Activated CD4-positive, alpha-beta T cell treated with anti-CD3 and anti-CD28 coated beads for 1 hour (primary cell): ENCODE data around the gene TRPM7.
"Not testable (repeated sequence)": the region's sequence is repeated elsewhere in the genome, so short reads cannot be mapped to it uniquely, and the experiment has no call there.

Source experiments
- DNase-seq: peaks from one replicate; pipeline ENCODE4 v3.0.0-alpha.2; 2020

Gene TRPM7

DNA sequence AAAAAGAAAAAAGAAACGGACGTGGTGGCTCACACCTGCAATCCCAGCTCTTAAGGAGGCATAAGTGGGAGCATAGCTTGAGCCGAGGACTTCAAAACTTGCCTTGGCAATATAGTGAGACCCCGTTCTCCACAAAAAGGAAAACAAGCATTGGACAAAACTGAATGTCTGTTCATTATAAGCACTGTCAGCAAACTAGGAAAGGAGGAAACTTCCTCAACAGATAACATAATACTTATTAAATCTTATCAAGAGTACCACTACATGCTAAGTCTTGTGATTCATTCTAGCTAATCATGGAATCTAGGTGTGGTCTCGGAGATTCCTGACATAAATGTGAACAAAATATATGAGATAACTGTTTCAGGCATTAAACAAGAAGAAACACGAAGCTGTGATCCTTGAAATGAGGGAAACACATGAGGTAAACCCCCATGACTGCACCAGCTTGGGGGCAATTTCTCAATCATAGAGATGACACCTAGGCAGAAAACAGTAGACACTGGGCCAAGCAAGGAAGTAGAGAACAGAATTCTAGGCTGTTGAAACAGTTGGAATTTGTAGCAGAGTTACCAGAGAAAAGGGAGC lies 33.3 kb downstream of the TRPM7 start:
- DNase-seq, result no peak

DNA sequence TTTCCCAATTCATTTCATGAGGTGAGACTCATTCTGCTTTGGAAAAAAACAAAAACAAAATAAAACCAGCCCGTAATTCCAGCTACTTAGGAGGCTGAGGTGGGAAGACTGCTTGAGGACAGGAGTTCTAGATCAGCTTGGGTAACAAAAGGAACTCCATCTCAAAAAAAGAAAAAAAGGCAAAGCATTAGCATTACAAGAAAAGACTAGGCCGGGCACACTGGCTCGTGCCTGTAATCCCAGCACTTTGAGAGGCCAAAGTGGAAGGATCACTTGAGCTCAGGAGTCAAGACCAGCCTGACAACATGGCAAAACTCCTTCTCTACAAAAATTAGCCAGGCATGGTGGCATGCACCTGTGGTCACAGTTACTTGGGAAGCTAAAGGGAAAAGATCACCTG lies 33.9 kb downstream of the TRPM7 start:
- no peak for DNase-seq

DNA sequence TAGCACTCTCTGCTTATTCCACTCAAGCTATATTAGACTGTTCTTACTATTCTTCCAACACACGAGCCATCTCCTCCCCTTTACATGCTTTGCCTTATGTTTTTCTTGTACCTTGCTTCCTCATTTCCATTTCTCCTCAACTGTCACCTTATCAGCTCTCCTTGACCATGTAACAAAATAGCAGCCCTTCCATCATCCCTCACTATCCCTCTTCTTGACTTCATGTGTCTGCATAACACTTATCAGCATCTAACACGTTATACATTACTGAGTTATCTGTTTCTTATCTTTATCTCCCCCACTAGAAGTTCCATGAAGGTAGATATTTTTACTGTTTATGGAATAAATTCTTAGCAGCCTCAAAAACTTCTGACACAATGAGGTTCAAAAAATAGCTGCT lies 45.3 kb downstream of the TRPM7 start:
- DNase-seq, result no peak

DNA sequence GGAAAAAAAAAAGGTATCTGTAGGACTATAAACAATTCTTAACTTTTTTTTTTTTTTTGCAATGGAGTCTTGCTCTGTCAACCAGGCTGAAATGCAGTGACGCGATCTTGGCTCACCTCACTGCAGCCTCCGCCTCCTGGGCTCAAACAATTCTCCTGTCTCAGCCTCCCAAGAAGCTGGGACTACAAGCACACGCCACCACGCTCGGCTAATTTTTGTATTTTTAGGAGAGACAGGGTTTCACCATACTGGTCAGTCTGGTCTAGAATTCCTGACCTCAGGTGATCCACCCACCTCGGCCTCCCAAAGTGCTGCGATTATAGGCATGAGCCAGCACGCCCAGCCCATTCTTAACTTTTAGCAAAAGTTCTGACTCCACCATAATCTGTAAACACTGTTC lies 50.5 kb downstream of the TRPM7 start:
- no peak for DNase-seq

DNA sequence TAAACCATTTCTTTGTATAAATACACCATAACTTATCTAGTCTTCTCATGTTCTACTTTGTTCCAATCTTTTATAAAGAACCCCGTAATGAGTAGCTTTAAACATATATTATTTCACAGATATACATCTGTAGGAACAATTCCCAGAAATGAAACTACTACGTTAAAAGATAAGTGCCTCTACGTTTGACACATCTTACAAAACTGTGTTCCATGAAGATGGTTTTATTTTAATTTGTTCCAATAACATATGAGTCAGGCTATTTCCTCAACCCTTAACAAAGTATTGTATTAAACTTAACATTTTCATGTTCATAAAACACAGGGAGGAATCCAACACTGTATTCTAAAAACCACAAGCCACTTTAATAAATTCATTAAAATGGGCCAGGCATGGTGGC lies 52.9 kb downstream of the TRPM7 start:
- DNase-seq, result no peak

DNA sequence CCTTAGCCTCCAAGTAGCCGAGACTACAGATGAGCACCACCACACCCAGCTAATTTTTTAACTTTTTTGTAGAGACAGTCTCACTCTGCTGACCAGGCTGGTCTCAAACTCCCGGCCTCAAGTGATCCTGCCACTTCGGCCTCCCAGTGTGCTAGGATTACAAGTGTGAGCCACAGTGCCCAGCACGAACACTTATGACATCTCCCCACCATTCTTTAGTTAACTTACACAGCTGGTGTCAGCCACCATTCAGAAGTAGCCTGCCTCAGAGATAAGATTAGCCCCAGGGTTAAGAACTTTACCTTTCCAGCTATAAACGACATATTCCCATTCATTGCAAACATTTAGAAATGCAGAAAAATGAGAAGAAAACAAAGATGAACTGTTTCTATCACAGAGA lies 58.2 kb downstream of the TRPM7 start:
- DNase-seq, result no peak

DNA sequence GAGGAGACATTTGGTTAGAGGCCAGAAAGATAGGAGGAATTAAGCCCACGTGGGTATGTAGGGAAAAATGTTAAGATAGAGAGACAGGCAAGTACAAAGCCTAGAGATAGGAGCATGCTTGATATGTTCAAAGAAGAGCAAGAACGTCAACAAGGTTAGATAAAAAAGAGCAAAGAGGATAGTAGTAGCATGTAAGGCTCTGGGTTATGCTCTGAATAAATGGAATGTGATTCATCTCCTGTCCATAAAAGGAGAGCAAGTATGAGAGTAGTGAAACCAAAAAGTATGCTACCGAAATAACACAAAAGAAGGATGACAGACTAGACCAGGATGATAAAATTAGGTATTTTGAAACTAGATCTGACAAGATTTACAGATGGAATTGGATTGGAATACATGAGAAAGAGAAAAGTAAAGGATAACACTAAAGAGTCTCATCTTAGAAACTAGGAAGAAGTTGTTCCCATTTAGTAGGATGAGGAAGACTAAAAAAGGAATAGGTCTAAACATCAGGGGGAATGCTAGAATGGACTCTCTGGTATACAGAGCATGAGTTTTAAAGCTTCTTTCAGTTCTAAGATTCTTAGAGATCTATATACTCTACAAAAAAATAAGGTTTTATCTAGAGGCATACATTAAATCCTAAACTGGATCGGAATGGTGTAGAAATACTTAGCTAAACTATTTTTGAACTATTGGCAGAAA lies 59.1 kb downstream of the TRPM7 start:
- DNase-seq, result no peak

DNA sequence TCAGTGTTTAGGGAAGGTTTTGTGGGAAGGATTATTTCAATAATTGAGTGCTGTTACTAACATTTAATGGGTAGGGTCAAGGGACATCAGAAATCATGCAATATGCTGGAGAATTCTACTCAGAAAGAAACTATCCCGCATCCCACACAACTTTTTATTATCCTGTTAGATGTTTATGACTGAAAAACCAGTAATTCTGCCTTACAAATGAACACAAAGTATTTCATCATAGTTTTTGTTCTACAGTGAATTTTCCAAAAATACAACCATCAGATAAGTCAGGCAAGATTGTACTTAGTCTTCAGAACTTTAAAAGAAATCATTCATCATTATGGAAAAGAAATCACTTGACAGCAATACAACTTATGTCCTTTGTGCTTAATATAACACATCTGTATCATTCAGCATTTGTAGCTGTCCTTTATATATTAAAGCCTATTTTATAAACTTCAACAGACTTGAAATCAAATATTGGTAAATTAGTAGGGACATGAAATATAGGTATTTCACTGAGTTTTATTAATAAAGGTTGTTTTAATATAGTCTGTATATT lies 61.9 kb downstream of the TRPM7 start:
- DNase-seq, result no peak

DNA sequence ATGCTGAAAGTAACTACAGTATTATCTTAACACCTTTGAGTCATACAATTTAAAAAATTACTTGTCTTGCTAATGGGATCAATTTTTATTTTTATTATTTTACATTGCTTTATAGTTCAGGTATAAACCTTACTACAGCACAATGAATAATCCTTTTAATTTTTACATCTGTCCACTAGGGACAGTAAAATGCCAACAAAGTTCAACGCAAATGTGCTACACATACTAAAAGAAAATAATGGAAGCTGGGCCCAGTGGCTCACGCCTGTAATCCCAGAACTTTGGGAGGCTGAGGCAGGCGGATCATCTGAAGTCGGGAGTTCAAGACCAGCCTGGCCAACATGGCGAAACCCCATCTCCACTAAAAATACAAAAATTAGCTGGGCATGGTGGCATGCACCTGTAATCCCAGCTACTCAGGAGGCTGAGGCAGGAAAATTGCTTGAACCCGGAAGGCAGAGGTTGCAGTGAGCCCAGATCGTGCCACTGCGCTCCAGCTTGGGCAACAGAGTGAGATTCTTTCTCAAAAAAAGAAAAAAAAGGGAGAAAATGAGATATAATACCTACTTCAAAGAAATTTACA lies 64.1 kb downstream of the TRPM7 start:
- DNase-seq, result not testable (repeated sequence)

DNA sequence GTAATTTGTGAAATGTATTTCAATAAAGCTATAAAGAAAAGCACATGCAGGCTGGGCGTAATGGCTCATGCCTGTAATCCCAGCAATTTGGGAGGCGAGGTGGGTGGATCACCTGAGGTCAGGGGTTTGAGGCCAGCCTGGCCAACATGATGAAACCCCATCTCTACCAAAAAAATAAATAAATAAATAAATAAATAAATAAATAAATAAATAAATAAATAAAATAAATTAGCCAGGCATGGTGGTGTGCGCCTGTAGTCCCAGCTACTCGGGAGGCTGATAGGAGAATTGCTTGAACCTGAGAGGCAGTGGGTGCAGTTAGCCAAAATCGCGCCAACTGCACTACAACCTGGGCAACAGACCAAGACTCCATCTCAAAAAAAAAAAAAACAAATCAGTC lies 69.6 kb downstream of the TRPM7 start:
- DNase-seq, result not testable (repeated sequence)

DNA sequence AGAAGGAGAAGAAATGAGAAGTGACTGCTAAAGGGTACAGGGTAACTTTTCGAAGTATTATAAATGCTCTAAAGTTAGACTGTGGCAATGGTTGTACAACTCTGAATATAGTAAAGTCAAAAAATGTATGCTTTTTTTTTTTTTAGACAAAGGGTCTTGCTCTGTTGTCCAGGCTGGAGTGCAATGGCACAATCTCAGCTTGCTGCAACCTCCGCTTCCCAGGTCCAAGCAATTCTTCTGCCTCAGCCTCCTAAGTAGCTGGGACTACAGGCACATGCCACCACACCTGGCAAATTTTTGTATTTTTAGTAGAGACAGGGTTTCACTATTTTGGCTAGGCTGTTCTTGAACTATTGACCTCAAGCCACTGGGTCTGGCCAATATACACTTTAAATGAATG lies 70.0 kb downstream of the TRPM7 start:
- DNase-seq, result not testable (repeated sequence)

DNA sequence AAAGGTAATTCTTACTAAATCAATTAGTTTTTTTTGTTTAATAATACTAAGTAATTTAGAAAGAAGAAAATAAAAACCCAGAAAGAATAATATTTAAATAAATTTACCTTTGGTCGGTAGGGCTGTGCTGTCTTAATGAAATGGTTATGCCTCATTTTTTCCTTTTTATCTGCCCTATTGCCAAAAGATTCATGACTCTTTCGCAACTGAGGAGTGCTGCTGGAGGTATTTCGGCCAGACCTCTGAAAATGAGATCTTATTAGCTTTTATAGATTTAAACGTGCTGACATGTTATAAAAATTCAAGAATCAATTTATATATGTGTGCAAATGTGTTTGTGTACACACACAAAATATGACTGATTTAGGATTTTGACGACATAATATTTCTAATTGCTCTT lies 73.0 kb downstream of the TRPM7 start:
- no peak for DNase-seq

DNA sequence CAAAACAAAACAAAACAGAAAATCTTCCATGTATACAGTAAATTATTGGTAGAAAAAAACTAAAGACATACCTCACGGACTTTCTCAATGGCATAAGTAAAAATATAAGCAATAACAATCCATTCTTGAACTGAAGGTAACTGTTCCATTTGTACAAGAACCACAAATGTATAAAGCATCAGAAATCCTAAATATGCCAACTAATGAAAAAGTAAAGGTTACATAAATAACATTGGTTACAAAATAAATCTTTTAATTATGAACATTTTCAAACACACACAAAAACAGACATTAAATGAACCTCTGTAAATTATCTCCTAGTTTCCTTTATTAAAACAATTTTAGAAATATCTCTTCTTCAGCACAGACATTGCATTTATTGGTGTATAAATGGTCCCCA lies 79.5 kb downstream of the TRPM7 start:
- DNase-seq, result no peak

DNA sequence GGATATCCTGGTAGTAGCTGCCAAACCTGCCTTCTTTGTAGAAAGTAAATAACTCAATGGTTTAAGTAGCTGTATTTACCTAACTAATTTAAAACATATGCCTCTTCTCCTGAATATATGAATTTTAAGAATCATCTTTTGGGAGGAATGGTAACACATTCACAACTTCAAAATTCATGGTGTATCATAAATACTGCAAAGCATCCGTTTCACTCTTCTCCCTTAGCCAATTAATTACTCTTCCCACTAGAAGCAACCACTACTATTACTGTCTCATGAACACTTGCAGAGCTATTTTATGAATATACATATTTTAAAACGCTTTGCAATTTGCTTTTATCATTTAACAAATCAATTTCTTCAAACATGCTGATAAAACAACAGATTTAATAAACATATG lies 81.1 kb downstream of the TRPM7 start:
- no peak for DNase-seq

DNA sequence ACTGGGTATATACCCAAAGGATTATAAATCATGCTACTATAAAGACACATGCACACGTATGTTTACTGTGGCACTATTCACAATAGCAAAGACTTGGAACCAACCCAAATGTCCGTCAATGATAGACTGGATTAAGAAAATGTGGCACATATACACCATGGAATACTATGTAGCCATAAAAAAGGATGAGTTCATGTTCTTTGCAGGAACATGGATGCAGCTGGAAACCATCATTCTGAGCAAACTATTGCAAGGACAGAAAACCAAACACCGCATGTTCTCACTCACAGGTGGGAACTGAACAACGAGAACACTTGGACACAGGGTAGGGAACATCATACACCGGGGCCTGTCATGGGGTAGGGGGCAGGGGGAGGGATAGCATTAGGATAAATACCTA lies 84.6 kb downstream of the TRPM7 start:
- not testable (repeated sequence) for DNase-seq

DNA sequence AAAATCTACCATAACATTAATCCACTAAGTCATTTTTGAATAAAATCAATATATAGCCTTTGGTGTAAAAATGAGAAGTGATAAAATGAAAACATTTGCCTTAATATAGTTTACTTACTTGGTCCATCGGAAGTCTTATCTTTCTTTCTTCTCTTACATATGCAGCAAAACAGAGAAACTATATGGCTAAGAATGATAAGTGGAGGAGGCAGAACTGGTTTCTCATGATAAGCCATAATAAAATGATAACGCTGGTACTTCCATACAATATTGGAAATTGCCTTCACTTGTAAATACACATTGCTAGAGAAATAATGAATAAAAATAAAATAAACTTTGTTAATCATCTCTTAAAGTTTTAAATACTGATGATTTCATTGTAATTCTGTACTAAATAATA lies 92.3 kb downstream of the TRPM7 start:
- DNase-seq, result no peak

DNA sequence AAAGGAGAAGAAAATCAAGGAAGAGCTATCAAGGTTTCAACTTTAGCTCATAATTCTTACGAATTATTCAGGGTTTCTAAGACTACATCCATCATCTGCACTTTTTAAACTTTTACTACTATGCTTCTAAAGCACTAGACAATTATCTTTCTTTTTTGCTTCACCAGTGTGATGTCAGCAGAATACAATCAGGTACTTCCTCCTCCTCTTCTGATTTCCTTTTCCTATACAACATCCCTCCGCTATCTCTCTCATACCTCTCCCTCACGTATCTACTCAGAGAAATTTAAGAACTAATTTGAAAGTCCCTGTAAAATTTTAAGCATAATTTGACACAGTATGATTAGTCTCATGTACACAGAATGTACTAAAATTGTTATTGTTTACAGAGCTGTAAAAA lies 92.8 kb downstream of the TRPM7 start:
- no peak for DNase-seq

DNA sequence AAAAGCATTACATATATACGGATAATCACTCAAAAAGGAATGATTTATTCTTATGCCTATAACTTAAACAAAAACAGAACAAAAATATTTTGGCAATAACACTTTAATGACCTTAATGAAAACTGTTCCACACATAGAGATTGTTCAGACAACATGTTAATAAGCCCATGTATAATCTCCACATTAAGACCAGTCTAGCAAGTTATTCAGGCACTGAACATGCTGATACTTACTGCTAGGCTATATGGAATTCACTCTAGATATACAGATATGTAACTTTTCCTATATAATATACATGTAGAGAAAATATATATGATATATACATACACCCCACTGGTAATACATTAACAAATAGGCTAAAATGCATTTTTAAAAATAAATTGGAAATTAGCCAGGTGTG lies 96.3 kb downstream of the TRPM7 start:
- DNase-seq, result no peak

DNA sequence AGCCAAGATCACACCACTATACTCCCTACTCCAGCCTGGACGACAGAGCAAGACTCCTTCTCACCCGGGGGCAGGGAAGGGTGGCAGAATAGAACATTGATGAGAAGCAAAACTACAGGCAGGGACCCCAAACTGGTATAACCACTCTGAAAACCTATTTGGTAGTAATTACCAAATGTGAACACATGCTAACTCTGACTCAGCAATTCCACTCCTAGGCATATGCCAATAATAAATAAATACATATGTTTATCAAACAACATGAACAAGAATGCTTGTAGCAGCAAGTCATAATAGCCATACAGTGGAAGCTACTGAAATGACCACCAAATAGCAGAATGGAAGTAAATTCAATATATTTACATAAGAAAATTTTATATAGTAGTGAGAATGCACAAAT lies 109.1 kb downstream of the TRPM7 start:
- DNase-seq, result no peak

DNA sequence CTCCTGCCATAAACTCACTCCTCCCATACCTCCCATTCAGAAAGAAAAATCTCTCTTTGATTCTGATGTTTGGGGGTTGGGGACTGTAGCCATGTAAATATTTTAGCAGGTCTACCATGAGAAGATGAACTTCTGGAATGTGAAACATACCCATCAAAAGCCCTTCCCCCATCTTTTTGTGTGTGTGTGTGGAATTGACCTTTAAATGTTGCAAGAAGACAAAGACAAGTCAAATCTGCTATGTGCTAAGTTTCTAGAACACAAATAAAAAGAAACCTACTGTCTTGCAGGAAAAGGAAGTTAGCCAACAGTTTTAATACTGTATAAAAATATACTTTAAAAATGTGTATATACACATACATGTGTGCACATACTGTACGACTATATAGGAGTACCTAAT lies 110.4 kb downstream of the TRPM7 start:
- no peak for DNase-seq

DNA sequence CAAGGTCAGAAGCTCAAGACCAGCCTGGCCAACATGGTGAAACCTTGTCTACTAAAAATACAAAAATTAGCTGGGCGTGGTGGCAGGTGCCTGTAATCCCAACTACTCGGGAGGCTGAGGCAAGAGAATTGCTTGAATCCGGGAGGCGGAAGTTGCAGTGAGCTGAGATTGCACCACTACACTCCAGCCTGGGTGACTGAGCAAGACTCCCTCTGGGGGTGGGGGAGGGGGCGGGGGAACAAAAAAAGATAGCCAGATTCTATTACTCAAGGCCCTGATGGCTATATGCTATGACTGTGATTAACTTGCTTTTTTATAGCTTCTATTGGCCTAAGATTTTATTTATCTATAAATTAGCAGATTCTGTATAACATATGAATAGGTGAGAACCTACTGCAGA lies 112.8 kb downstream of the TRPM7 start:
- not testable (repeated sequence) for DNase-seq

DNA sequence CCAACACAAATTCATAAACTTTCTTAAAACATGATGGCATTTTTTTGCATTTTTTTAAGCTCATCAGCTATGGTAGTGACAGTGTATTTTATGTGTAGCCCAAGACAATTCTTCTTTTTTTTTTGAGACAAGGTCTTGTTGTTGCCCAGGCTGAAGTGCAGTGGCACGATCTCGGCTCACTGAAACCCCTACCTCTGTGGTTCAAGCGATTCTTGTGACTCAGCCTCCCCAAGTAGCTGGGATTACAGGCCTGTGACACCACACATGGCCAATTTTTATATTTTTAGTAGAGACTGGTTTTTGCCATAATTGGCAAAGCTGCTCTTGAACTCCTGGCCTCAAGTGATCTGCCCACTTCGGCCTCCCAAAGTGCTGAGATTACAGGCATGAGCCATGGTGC lies 122.8 kb downstream of the TRPM7 start:
- DNase-seq, result no peak

DNA sequence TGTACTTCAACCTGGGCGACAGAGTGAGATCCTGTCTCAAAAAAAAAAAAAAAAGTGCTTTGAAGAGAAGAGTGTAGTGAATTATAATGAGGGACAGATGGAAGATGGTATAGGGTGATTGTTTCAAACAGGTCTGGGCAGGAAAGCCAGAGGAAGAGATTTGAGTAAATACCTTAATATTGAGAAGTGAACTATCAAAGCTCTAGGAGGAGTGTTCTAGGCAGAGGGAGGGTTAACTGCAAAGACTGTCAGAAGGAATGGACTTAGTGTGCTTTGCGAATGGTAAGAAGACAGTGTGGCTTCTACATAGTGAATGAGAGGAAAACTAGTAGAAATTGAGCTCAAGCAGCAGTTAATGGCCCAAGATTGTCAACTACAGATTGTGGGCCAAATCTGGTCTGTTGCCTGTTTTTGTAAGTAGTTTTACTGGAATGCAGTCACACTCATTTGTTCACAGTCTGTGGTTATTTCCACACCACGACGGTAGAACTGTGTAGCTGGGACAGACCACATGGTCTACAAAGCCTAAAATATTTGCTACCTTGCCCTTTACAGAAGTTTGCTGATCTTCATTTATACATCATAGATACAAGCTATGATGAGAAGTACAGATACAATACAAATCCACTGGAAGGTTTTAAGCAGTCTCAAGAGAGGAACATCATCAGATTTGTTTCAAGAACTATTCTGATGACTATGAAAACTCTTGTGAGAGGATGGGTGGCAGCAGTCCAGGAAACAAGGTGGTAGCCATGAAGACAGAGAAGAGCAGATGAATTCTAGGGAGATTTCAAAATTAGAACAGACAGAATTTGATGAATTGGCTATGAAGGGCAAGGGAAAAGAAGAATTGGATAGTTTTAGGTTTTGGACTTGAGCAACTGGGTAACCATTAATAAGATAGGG lies 123.6 kb downstream of the TRPM7 start:
- DNase-seq, result no peak
